Fibroblast of pulmonary artery (primary cell): ENCODE data around the gene CPTP.
"Not testable (repeated sequence)": the region's sequence is repeated elsewhere in the genome, so short reads cannot be mapped to it uniquely, and the experiment has no call there.

Source experiments
- DNase-seq: peaks from one replicate; pipeline ENCODE4 v3.0.0-alpha.2; 2010; ENCODE audit warnings: low read depth
- H3K4me3 ChIP-seq: replicated peaks from 2 replicates; pipeline ENCODE4 v1.5.1; 2011; ENCODE audit warnings: low read depth, mild to moderate bottlenecking, control low read depth, low read length, moderate library complexity
- TF ChIP-seq, protein P1 (sequence below): IDR thresholded peaks from 2 replicates; pipeline ENCODE4 v1.5.1; 2011; ENCODE audit warnings: mild to moderate bottlenecking, control low read depth, low read length, inconsistent platforms; ENCODE audit errors: missing control alignments

The CPTP gene

DNA sequence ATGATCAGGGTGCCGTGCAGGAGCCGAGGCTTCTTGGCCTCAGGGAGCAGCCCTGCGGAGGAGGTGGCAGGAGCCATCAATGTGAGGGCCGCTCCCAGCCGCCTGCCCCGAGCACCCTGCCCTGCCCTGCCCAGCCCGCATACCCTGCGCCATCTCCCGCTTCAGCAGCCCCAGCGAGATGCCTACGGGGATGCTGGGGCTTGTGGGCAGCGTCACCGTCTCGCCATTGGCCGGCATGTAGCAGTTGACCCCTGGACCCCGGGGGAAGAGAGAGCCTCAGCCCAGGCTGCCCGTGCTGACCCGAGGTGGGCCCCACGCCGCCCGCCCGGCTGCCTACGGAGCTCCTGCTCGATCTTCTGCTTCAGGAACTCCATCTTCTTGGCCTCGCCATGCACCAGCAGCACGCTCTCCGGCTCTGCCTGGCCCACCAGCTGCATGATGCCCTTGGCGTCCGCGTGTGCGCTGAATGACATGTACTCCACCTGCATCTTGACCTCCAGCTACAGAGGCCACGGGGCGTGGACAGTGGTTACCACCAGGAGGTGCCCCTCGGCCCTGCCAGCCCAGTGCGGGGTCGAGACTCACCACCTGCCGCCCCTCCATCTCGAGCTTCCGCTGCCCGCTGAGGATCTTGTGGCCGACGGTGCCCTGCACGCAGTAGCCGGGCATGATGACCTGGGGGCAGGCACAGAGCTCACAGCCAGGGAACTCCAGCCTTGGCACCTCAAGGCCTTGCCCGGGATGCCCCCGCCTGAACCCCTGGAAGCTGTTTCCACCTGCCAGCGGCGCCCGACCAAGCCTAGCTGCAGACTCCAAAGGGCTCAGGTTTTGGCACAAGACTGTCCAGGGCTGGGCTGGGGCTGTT lies 11.9 kb upstream of the CPTP start:
- no peak for DNase-seq
- TF ChIP-seq, protein P1, sequence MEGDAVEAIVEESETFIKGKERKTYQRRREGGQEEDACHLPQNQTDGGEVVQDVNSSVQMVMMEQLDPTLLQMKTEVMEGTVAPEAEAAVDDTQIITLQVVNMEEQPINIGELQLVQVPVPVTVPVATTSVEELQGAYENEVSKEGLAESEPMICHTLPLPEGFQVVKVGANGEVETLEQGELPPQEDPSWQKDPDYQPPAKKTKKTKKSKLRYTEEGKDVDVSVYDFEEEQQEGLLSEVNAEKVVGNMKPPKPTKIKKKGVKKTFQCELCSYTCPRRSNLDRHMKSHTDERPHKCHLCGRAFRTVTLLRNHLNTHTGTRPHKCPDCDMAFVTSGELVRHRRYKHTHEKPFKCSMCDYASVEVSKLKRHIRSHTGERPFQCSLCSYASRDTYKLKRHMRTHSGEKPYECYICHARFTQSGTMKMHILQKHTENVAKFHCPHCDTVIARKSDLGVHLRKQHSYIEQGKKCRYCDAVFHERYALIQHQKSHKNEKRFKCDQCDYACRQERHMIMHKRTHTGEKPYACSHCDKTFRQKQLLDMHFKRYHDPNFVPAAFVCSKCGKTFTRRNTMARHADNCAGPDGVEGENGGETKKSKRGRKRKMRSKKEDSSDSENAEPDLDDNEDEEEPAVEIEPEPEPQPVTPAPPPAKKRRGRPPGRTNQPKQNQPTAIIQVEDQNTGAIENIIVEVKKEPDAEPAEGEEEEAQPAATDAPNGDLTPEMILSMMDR, result no peak
- no peak overlapping the region for H3K4me3 ChIP-seq

DNA sequence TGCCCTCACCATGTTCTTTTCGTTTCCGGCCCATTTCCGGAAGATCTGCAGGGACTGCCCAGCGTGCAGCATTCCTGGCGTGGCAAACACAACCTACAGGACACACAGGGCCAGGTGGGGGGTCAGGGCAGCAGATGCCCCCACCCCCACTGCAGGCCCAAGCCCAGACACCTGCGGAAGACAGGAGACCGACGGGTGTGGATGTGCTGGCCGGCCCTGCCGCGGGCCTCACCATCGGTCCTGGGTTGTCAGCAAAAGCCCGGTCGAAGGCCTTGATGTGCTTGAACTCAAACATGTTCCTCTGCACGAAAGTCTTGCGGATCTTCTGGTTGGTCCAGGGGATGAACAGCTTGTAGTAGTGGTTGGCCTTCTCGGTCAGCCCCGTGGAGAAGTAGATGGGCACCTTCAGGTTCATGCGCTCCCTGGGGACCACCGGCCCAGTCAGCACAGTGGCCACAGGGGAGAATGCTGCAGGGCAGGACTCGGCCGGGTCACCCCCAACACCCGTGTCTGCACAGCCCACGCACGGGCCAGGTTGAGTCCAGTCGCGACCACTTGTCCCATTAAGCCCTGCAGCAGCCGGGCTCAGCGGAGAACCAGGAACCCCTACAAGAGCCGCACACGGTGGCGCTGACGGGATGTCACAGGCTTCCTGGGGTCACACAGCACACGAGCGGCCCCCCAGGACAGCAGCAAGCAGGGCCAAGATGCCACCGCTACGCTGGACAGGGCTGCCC lies 10.9 kb upstream of the CPTP start:
- DNase-seq, result no peak
- no peak overlapping the region for H3K4me3 ChIP-seq
- TF ChIP-seq, protein P1, result no peak

DNA sequence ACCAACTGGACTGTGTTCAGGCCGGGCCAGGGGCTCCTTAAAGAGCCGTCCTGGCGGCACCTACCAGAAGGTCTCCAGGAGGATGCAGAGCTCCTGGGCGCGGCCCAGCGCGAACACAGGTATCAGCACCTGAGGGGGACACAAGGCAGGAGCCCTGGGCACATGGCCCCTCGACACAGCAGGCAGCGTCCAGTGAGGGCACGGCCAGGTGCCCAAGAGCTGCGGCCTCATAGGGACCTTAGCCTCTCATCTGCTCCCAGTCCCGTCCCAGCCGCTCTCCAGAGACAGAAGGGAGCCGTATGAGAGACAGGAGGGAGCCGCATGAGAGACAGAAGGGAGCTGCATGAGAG lies 10.4 kb upstream of the CPTP start:
- no peak for DNase-seq
- H3K4me3 ChIP-seq, result no peak overlapping the region
- TF ChIP-seq, protein P1, result no peak

DNA sequence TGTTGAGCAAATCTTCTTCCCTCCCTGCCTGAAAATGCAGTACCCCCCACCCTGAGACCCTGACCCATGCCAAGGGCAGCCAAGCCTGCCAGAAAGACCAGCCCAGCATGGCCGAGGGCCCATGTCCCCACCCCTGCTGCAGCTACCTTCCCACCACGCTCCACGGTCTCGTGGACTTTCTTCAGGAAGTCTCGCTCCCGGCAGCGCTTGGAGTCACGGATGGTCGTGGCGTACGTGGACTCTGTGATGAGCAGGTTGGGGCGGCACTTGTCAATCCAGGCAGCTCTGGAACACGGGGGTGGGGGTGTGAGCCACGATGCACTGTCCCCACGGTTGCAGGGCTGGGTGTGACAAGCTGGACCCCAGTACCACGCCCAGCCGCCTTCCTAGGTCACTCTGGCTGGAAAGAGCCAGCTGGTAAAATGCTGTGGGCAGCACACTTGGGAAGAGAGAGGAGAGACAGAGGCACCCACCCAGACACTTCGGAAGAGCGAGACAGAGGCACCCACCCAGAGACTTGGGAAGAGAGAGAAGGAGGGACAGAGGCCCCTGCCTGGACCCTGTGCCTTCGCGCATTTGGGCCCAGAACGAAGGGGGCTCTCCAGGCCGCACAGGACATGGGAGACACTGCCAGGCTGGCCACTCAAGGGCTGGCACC lies 9.8 kb upstream of the CPTP start:
- TF ChIP-seq, protein P1, result no peak
- H3K4me3 ChIP-seq, result no peak overlapping the region
- DNase-seq, result no peak

DNA sequence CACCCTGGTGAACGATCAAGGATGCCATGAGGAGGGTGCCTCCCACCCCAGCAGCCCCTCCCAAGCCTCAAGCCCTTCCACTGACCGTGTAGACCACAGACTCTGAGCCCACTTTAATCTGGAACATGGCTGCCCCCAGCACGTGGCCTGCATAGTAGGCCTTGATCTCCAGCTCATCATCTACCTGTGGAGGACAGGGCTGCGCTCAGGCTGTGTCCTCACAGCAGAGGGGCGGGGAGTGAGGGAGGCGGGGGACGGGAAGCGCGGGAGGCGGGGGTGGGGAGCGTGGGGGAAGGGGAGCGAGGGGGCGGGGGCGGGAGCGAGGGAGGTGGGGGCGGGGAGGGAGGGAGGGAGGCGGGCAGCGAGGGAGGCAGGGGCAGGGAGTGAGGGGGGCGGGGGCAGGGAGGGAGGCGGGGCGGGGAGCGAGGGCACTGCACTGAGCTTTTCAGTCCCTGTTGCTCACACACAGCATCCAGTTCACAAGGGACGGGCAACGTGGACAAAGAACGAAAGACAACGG lies 9.1 kb upstream of the CPTP start:
- H3K4me3 ChIP-seq, result no peak overlapping the region
- TF ChIP-seq, protein P1, result no peak
- no peak for DNase-seq

DNA sequence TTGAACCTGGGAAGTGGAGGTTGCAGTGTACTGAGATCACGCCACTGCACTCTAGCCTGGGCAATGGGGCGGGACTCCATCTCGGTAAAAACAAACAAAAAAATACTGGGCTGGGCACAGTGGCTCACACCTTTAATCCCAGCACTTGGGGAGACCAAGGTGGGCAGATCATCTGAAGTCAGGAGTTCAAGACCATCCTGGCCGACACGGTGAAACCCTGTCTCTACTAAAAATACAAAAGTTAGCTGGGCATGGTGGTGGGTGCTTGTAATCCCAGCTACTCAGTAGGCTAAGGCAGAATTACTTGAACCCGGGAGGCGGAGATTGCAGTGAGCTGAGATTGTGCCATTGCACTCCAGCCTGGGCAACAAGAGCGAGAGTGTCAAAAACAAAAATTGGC lies 8.4 kb upstream of the CPTP start:
- DNase-seq, H3K4me3 ChIP-seq: not testable (repeated sequence)

- DNase-seq, result no peak
- H3K4me3 ChIP-seq, result no peak overlapping the region
- TF ChIP-seq, protein P1, result no peak
These were observed 7.2 kb upstream of the CPTP start for GRCh38 chr1:1317420-1317819.
